ENCODE measurements around the gene FAS.

The FAS gene

DNA sequence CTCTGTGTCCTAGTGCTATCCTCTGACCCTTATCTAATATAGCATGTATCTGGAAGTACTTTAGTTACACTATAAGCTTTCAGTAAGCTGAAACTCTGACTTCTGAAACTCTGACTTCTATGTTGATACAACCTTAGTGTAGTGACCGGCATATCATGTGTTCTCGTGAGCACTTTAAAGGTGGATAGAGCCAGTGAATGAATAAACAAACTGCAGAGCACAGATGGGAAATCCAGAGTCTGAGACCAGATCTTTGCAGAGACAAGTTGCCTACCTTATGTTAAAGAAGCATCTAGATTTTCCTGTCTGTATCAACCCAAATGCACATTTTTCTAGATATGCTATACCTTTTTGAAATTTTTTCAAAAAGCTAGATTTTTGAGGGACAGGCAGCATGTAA lies 41.5 kb upstream of the FAS start:
- H3K4me3 ChIP-seq (ENCODE audit: low read depth, low read length) = no peak overlapping the region
- TF ChIP-seq, protein P1, sequence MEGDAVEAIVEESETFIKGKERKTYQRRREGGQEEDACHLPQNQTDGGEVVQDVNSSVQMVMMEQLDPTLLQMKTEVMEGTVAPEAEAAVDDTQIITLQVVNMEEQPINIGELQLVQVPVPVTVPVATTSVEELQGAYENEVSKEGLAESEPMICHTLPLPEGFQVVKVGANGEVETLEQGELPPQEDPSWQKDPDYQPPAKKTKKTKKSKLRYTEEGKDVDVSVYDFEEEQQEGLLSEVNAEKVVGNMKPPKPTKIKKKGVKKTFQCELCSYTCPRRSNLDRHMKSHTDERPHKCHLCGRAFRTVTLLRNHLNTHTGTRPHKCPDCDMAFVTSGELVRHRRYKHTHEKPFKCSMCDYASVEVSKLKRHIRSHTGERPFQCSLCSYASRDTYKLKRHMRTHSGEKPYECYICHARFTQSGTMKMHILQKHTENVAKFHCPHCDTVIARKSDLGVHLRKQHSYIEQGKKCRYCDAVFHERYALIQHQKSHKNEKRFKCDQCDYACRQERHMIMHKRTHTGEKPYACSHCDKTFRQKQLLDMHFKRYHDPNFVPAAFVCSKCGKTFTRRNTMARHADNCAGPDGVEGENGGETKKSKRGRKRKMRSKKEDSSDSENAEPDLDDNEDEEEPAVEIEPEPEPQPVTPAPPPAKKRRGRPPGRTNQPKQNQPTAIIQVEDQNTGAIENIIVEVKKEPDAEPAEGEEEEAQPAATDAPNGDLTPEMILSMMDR (IDR thresholded peaks at IDR 0.05; ENCODE audit: control insufficient read depth, extremely low read depth, insufficient read depth) = no peak
- DNase-seq (ENCODE audit: low read depth) = no peak

GRCh38 chr10:88949912-88950837 lies 40.4 kb upstream of the FAS start:
- TF ChIP-seq, protein P1 (IDR thresholded peaks at IDR 0.05; ENCODE audit: control insufficient read depth, extremely low read depth, insufficient read depth) = no peak
- no peak overlapping the region for H3K4me3 ChIP-seq (ENCODE audit: low read depth, low read length)
- no peak for DNase-seq (ENCODE audit: low read depth)

DNA sequence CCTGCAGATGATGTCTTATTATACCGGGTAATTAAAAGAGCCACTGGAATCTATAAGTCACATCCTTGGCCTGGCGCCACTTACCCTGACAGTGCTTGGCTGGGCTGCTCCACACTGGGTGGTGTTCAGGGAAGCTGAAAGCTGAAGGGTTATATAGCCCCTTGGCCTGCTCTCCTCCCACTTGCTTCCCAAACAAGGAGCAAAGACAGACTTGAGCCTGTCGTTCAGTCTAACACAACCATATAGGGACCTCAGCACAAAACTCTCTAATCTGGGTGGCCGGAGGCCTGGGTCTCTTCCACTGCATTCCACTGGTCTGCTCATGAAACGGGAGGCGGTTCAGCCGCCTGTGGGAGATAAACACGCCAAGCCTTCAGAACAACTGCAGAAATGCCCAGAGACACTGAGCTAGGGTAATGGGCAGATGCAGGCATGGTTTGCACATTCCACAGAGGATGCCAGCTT lies 37.9 kb upstream of the FAS start, which contains the start of gene ACTA2:
Gene ACTA2, minus strand, starts transcription at position 127 of the 465 bp plus-strand sequence. CDS start 3,843 bp downstream, outside the sequence.
- TF ChIP-seq, protein P1 (IDR thresholded peaks at IDR 0.05; ENCODE audit: control insufficient read depth, extremely low read depth, insufficient read depth) = no peak
- H3K4me3 ChIP-seq (ENCODE audit: low read depth, low read length) = no peak within 1 kb of the TSS
- DNase-seq (ENCODE audit: low read depth) = no peak

DNA sequence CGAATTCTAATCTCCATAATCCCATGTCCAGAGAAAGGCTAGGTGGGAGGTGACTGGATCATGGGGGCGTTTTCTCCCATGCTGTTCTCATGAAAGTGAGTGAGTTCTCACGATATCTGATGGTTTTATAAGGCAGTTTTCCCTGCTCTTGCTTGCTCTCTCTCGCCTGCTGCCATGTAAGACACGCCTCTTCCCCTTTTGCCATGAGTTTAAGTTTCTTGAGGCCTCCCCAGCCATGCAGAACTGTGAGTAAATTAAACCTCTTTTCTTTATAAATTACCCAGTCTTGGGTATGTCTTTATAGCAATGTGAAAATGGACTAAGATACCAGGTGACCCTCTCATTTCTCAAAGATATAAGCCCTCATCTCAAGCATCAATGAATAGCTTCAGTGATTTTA lies 36.9 kb upstream of the FAS start:
- H3K4me3 ChIP-seq (ENCODE audit: low read depth, low read length) = no peak overlapping the region
- TF ChIP-seq, protein P1 (IDR thresholded peaks at IDR 0.05; ENCODE audit: control insufficient read depth, extremely low read depth, insufficient read depth) = no peak
- DNase-seq (ENCODE audit: low read depth) = no peak

GRCh38 chr10:88954458-88955083 lies 36.0 kb upstream of the FAS start:
- TF ChIP-seq, protein P1 (IDR thresholded peaks at IDR 0.05; ENCODE audit: control insufficient read depth, extremely low read depth, insufficient read depth) = no peak

DNA sequence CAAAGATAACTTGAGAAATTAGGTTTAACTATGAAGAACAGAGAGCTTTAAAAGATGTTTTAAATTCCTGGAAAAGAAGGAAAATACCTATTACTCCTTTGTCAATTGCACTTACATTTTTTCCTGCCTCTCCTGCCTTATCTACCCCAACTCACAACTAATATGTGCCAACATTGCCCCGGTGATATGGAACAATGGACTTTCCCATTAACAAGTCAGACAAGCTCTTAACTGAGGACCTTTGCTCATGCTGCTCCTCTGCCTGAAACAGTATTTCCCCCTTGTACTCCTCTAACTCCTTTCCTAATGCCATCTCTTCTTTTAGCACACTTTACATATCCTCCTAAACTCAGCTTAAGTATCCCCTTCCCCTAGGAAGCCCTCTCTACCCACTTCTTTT lies 33.2 kb upstream of the FAS start:
- DNase-seq (ENCODE audit: low read depth) = no peak
- no peak overlapping the region for H3K4me3 ChIP-seq (ENCODE audit: low read depth, low read length)
- TF ChIP-seq, protein P1 (IDR thresholded peaks at IDR 0.05; ENCODE audit: control insufficient read depth, extremely low read depth, insufficient read depth) = no peak

More at GRCh38 chr10:88954458-88955083, 36.0 kb upstream of the FAS start:
- H3K4me3 ChIP-seq (ENCODE audit: low read depth, low read length) = no peak overlapping the region
- DNase-seq (ENCODE audit: low read depth) = no peak
